ENCODE data around the gene NBAS. TPM values are rescaled to one million over a fixed set of nuclear protein-coding genes. Genes with fewer than 3 reads are reported as not detected.

NBAS gene
- total and polyA plus RNA-seq, 2 donors (not counting 1 experiment from before 2014, with no cell fraction given) = 27.0 to 124 TPM

DNA sequence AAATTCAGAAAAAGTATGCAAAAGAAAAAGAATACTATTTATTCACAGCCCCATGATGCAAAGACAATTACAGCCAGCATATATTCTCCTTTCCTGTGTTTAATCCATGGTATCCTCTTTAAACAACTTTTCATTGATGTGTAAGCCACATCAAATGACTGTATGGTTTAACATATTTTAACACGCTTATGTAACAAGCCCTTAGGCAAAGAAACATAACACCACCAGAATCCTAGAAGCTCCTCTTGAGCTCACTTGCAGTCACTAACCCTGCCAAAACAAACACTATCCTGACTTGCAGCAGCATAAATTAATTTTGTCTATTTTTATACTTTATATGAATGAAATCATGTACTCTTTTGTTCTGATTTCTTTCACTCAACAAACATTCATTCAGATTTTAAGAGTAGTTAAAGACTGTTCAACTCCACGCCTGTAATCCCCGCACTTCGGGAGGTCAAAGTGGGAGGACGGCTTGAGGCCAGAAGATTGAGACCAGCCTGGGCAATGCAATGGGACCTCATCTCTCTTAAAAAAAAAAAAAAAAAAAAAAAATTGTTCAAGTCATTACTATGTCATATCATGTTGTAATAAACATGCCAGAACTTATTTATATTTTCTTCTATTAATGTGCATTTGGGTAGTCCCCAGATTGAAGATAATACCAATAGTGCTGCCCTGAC lies 226.3 kb downstream of the NBAS start:
- Histone ChIP-seq H3K36me3 (ENCODE audit: control insufficient read depth, insufficient read depth, low read length) (peaks cover under 1% of the 10 kb centered on the region), H3K4me1 (ENCODE audit: control insufficient read depth, extremely low read depth, insufficient read depth, low read length) (no peaks in the 10 kb centered on the region), H2AFZ (ENCODE audit: low read length) (no peak overlapping the region), H3K27ac (ENCODE audit: insufficient read depth, low read length) (no peak overlapping the region), H3K27me3 (ENCODE audit: control insufficient read depth, insufficient read depth, low read length) (no peaks in the 10 kb centered on the region), H4K20me1 (ENCODE audit: control insufficient read depth, extremely low read depth, insufficient read depth, low read length) (no peaks in the 10 kb centered on the region), H3K79me2 (ENCODE audit: control insufficient read depth, insufficient read depth, low read length) (no peaks in the 10 kb centered on the region), H3K9ac (ENCODE audit: insufficient read depth, low read length) (no peak overlapping the region), H3K9me3 (ENCODE audit: control insufficient read depth, insufficient read depth, low read depth, low read length) (no peaks in the 10 kb centered on the region), H3K4me3 (replicated peaks in 1 of 4; ENCODE audit: control extremely low read depth in 1 of 4, insufficient read depth in 1 of 4, low read depth in 3 of 4, low read length in 4 of 4) (no peak overlapping the region), H3K4me2 (ENCODE audit: extremely low read depth, insufficient read depth, low read length) (no peak overlapping the region)
- DNase-seq (ENCODE audit: low read depth in 2 of 2) = peak; percentile 41 to 84
- no peak for TF ChIP-seq EZH2 (IDR thresholded peaks at IDR 0.05; ENCODE audit: low read length, missing control alignments)
- TF ChIP-seq, protein P1, sequence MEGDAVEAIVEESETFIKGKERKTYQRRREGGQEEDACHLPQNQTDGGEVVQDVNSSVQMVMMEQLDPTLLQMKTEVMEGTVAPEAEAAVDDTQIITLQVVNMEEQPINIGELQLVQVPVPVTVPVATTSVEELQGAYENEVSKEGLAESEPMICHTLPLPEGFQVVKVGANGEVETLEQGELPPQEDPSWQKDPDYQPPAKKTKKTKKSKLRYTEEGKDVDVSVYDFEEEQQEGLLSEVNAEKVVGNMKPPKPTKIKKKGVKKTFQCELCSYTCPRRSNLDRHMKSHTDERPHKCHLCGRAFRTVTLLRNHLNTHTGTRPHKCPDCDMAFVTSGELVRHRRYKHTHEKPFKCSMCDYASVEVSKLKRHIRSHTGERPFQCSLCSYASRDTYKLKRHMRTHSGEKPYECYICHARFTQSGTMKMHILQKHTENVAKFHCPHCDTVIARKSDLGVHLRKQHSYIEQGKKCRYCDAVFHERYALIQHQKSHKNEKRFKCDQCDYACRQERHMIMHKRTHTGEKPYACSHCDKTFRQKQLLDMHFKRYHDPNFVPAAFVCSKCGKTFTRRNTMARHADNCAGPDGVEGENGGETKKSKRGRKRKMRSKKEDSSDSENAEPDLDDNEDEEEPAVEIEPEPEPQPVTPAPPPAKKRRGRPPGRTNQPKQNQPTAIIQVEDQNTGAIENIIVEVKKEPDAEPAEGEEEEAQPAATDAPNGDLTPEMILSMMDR (conservative IDR thresholded peaks at IDR 0.05 in 1 of 2, IDR thresholded peaks at IDR 0.05 in 1 of 2; ENCODE audit: low read depth in 1 of 2, low read length in 2 of 2) = no peak

DNA sequence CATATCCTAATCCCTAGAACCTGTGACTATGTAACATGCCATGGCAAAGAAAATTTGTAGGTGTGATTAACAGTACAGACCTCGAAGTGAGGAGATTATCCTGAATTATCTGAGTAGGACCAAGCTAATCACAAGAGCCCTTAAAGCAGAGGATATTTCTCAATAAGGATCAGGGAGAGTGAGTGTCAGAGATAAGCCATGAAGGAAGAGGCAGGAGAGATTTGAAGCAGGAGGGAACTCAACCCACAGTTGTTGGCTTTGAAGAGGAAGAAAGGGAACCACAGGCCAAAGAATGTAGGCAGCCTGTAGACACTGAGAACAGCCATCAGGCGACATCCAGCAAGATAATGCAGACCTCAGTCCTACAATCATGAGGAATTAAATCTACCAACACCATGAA lies 229.3 kb downstream of the NBAS start:
- H3K79me2 ChIP-seq (ENCODE audit: control insufficient read depth, insufficient read depth, low read length) = no peaks in the 10 kb centered on the region
- no peak overlapping the region for H3K4me2 ChIP-seq (ENCODE audit: extremely low read depth, insufficient read depth, low read length)
- TF ChIP-seq, protein P1 (conservative IDR thresholded peaks at IDR 0.05 in 1 of 2, IDR thresholded peaks at IDR 0.05 in 1 of 2; ENCODE audit: low read depth in 1 of 2, low read length in 2 of 2) = no peak
- no peak for TF ChIP-seq EZH2 (IDR thresholded peaks at IDR 0.05; ENCODE audit: low read length, missing control alignments)
- no peaks in the 10 kb centered on the region for H4K20me1 ChIP-seq (ENCODE audit: control insufficient read depth, extremely low read depth, insufficient read depth, low read length)
- H3K27me3 ChIP-seq (ENCODE audit: control insufficient read depth, insufficient read depth, low read length) = no peaks in the 10 kb centered on the region
- H3K4me1 ChIP-seq (ENCODE audit: control insufficient read depth, extremely low read depth, insufficient read depth, low read length) = no peaks in the 10 kb centered on the region
- no peak overlapping the region for H3K27ac ChIP-seq (ENCODE audit: insufficient read depth, low read length)
- no peak overlapping the region for H2AFZ ChIP-seq (ENCODE audit: low read length)
- peaks cover 5% of the 10 kb centered on the region for H3K36me3 ChIP-seq (ENCODE audit: control insufficient read depth, insufficient read depth, low read length)
- no peak overlapping the region for H3K4me3 ChIP-seq (replicated peaks in 1 of 4; ENCODE audit: control extremely low read depth in 1 of 4, insufficient read depth in 1 of 4, low read depth in 3 of 4, low read length in 4 of 4)
- DNase-seq (ENCODE audit: low read depth in 2 of 2) = no peak
- no peaks in the 10 kb centered on the region for H3K9me3 ChIP-seq (ENCODE audit: control insufficient read depth, insufficient read depth, low read depth, low read length)
- H3K9ac ChIP-seq (ENCODE audit: insufficient read depth, low read length) = no peak overlapping the region

DNA sequence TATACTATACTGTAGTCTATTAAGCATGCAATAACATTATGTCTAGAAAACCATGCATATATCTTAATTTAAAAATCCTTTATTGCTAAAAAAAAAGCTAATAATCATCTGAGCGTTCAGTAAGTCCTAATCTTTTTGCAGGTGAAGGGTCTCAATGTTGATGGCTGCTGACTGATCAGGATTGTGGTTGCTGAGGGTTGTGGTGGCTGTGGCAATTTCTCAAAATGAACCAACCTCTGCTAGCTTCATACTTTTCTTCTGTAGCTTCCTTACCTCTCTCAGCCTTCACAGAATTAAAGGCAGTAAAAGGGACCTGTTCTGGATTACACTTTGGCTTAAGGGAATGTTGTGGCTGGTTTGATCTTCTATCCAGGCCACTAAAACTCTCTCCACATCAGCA lies 235.8 kb downstream of the NBAS start:
- H3K36me3 ChIP-seq (ENCODE audit: control insufficient read depth, insufficient read depth, low read length) = peaks cover 5% of the 10 kb centered on the region

More for the DNA sequence above, 235.8 kb downstream of the NBAS start:
- no peaks in the 10 kb centered on the region for H3K9me3 ChIP-seq (ENCODE audit: control insufficient read depth, insufficient read depth, low read depth, low read length)
- H3K9ac ChIP-seq (ENCODE audit: insufficient read depth, low read length) = no peak overlapping the region
- no peaks in the 10 kb centered on the region for H3K27me3 ChIP-seq (ENCODE audit: control insufficient read depth, insufficient read depth, low read length)
- no peak overlapping the region for H3K4me2 ChIP-seq (ENCODE audit: extremely low read depth, insufficient read depth, low read length)
- no peaks in the 10 kb centered on the region for H3K79me2 ChIP-seq (ENCODE audit: control insufficient read depth, insufficient read depth, low read length)
- H3K4me1 ChIP-seq (ENCODE audit: control insufficient read depth, extremely low read depth, insufficient read depth, low read length) = no peaks in the 10 kb centered on the region
- no peak overlapping the region for H3K4me3 ChIP-seq (replicated peaks in 1 of 4; ENCODE audit: control extremely low read depth in 1 of 4, insufficient read depth in 1 of 4, low read depth in 3 of 4, low read length in 4 of 4)
- H2AFZ ChIP-seq (ENCODE audit: low read length) = no peak overlapping the region
- no peak for DNase-seq (ENCODE audit: low read depth in 2 of 2)
- TF ChIP-seq, protein P1 (conservative IDR thresholded peaks at IDR 0.05 in 1 of 2, IDR thresholded peaks at IDR 0.05 in 1 of 2; ENCODE audit: low read depth in 1 of 2, low read length in 2 of 2) = no peak
- TF ChIP-seq EZH2 (IDR thresholded peaks at IDR 0.05; ENCODE audit: low read length, missing control alignments) = no peak
- no peaks in the 10 kb centered on the region for H4K20me1 ChIP-seq (ENCODE audit: control insufficient read depth, extremely low read depth, insufficient read depth, low read length)
- no peak overlapping the region for H3K27ac ChIP-seq (ENCODE audit: insufficient read depth, low read length)
